Astrocyte (in vitro differentiated cells and primary cell): ENCODE measurements around the gene VAMP8. TPM values are rescaled to one million over a fixed set of nuclear protein-coding genes. Genes with fewer than 3 reads are reported as not detected.
"Not testable (repeated sequence)": the region's sequence is repeated elsewhere in the genome, so short reads cannot be mapped to it uniquely, and the experiment has no call there.

ENCODE experiments used
- DNase-seq: peaks from one replicate; pipeline ENCODE4 v3.0.0-alpha.2; 2010; ENCODE audit warnings: low read depth
- FAIRE-seq: peaks from 2 replicates; lab custom pipeline; 2011; peaks lifted over from hg19 to GRCh38; lab: Jason Lieb, UNC
- H2AFZ ChIP-seq: 2 replicates; pipeline ENCODE4 v1.6.0; 2012; ENCODE audit warnings: low read depth, low read length, inconsistent platforms
- H3K27ac ChIP-seq: 2 replicates; pipeline ENCODE4 v1.5.1; 2011; ENCODE audit warnings: low read depth, low read length, inconsistent platforms
- H3K27me3 ChIP-seq: 2 replicates; pipeline ENCODE4 v1.6.0; 2011; ENCODE audit warnings: low read length, inconsistent platforms; ENCODE audit not compliant: insufficient read depth
- H3K36me3 ChIP-seq: 2 replicates; pipeline ENCODE4 v1.5.1; 2011; ENCODE audit warnings: low read length, inconsistent platforms; ENCODE audit not compliant: insufficient read depth
- H3K4me1 ChIP-seq: 2 replicates; pipeline ENCODE4 v1.5.1; 2011; ENCODE audit warnings: low read length, inconsistent platforms; ENCODE audit not compliant: insufficient read depth
- H3K4me2 ChIP-seq: 2 replicates; pipeline ENCODE4 v1.6.0; 2012; ENCODE audit warnings: low read length, inconsistent platforms
- H3K4me3 ChIP-seq: 2 replicates; pipeline ENCODE4 v1.5.1; 2011; ENCODE audit warnings: low read depth, mild to moderate bottlenecking, low read length, inconsistent platforms; ENCODE audit not compliant: insufficient read depth
- H3K79me2 ChIP-seq: 2 replicates; pipeline ENCODE4 v1.6.0; 2012; ENCODE audit warnings: mild to moderate bottlenecking, low read length, inconsistent platforms; ENCODE audit not compliant: insufficient read depth
- H3K9ac ChIP-seq: 2 replicates; pipeline ENCODE4 v1.6.0; 2012; ENCODE audit warnings: mild to moderate bottlenecking, low read length, inconsistent platforms
- H3K9me3 ChIP-seq: 2 replicates; pipeline ENCODE4 v1.5.1; 2012; ENCODE audit warnings: low read depth, mild to moderate bottlenecking, low read length, inconsistent platforms; ENCODE audit not compliant: insufficient read depth
- H4K20me1 ChIP-seq: 2 replicates; pipeline ENCODE4 v1.6.0; 2012; ENCODE audit warnings: low read length, inconsistent platforms; ENCODE audit not compliant: insufficient read depth
- H3K27ac Mint-ChIP-seq: one replicate; pipeline ENCODE4 v1.8.0; 2021; ENCODE audit warnings: mild to moderate bottlenecking, mixed read lengths; ENCODE audit not compliant: unreplicated experiment
- H3K27me3 Mint-ChIP-seq: one replicate; pipeline ENCODE4 v1.8.0; 2021; ENCODE audit warnings: low read depth, mixed read lengths; ENCODE audit not compliant: unreplicated experiment
- H3K36me3 Mint-ChIP-seq: one replicate; pipeline ENCODE4 v1.8.0; 2021; ENCODE audit warnings: low read depth, mixed read lengths; ENCODE audit not compliant: unreplicated experiment
- H3K4me1 Mint-ChIP-seq: one replicate; pipeline ENCODE4 v1.8.0; 2021; ENCODE audit warnings: low read depth, mixed read lengths; ENCODE audit not compliant: unreplicated experiment
- H3K4me3 Mint-ChIP-seq: one replicate; pipeline ENCODE4 v1.8.0; 2021; ENCODE audit warnings: mild to moderate bottlenecking, moderate library complexity, mixed read lengths; ENCODE audit not compliant: unreplicated experiment
- H3K9me3 Mint-ChIP-seq: one replicate; pipeline ENCODE4 v1.8.0; 2021; ENCODE audit warnings: mild to moderate bottlenecking, mixed read lengths; ENCODE audit not compliant: unreplicated experiment
- CTCF ChIP-seq: IDR thresholded peaks from 2 replicates; pipeline ENCODE4 v1.5.1; 2011; ENCODE audit warnings: low read depth, mild to moderate bottlenecking, inconsistent platforms, low read length, moderate library complexity; ENCODE audit not compliant: insufficient read depth
- EZH2 ChIP-seq: IDR thresholded peaks from 2 replicates; pipeline ENCODE4 v1.6.1; 2012; ENCODE audit warnings: mild to moderate bottlenecking, low read length, inconsistent platforms; ENCODE audit not compliant: insufficient read depth
- total RNA-seq: library from RNA; stranded (reverse); gene quantifications from 2 replicates; pipeline ENCODE4 v1.2.1, GENCODE V29; 2021

VAMP8 gene
- total RNA-seq, 1 donor from 2014 or later, result 35.3 TPM

- H3K27me3 ChIP-seq, result no peaks in the 10 kb centered on the region
- H3K9ac ChIP-seq, result no peak overlapping the region
- H3K79me2 ChIP-seq, result peaks cover 45% of the 10 kb centered on the region
- TF ChIP-seq CTCF (no peak), EZH2 (no peak)
- DNase-seq (no peak), FAIRE-seq (no peak)
- peaks cover 7% of the 10 kb centered on the region for H3K4me1 Mint-ChIP-seq
- H3K9me3 ChIP-seq, result no peaks in the 10 kb centered on the region
- no peaks in the 10 kb centered on the region for H3K27me3 Mint-ChIP-seq
- no peak overlapping the region for H2AFZ ChIP-seq
- no peak overlapping the region for H3K27ac ChIP-seq
- H4K20me1 ChIP-seq, result peaks cover 30% of the 10 kb centered on the region
- H3K9me3 Mint-ChIP-seq, result no peaks in the 10 kb centered on the region
- H3K4me3 ChIP-seq, result no peak overlapping the region
- H3K36me3 ChIP-seq, result peaks cover 26% of the 10 kb centered on the region
- peaks cover 9% of the 10 kb centered on the region for H3K4me1 ChIP-seq
- H3K4me2 ChIP-seq, result no peak overlapping the region
- no peak overlapping the region for H3K4me3 Mint-ChIP-seq
- H3K36me3 Mint-ChIP-seq, result peaks cover 7% of the 10 kb centered on the region
- no peak overlapping the region for H3K27ac Mint-ChIP-seq
These were observed 19.2 kb upstream of the VAMP8 start for GRCh38 chr2:85558160-85558559.

GRCh38 chr2:85560403-85560726 lies 17.0 kb upstream of the VAMP8 start:
- not testable (repeated sequence) for H3K27ac Mint-ChIP-seq, H3K9me3 Mint-ChIP-seq, H3K27me3 Mint-ChIP-seq, DNase-seq, H3K4me1 ChIP-seq, H3K27ac ChIP-seq, H3K27me3 ChIP-seq, H3K36me3 Mint-ChIP-seq, H3K9me3 ChIP-seq, FAIRE-seq
- Histone ChIP-seq H4K20me1 (peaks cover 30% of the 10 kb centered on the region), H2AFZ (peak overlapping the region; percentile 93), H3K36me3 (peaks cover 13% of the 10 kb centered on the region), H3K9ac (peak overlapping the region; percentile 87), H3K4me3 (peak overlapping the region; percentile 79), H3K79me2 (peaks cover 45% of the 10 kb centered on the region), H3K4me2 (peak overlapping the region; percentile 90)
- Mint-ChIP-seq H3K4me1 (peaks cover 12% of the 10 kb centered on the region), H3K4me3 (peak overlapping the region; percentile 96)

GRCh38 chr2:85560812-85561279 lies 16.5 kb upstream of the VAMP8 start:
- TF ChIP-seq EZH2 (no peak), CTCF (no peak)
- peaks cover 10% of the 10 kb centered on the region for H3K36me3 ChIP-seq
- H3K4me2 ChIP-seq, result peak overlapping the region; percentile 90
- no peaks in the 10 kb centered on the region for H3K9me3 ChIP-seq
- peaks cover 12% of the 10 kb centered on the region for H3K4me1 Mint-ChIP-seq
- peak overlapping the region; percentile 96 for H3K4me3 Mint-ChIP-seq
- no peaks in the 10 kb centered on the region for H3K9me3 Mint-ChIP-seq
- no peaks in the 10 kb centered on the region for H3K36me3 Mint-ChIP-seq
- DNase-seq (no peak), FAIRE-seq (no peak)
- peaks cover 45% of the 10 kb centered on the region for H3K79me2 ChIP-seq
- H3K4me1 ChIP-seq, result peaks cover 9% of the 10 kb centered on the region
- H3K27me3 Mint-ChIP-seq, result no peaks in the 10 kb centered on the region
- peak overlapping the region; percentile 81 for H3K27ac Mint-ChIP-seq
- peak overlapping the region; percentile 87 for H3K9ac ChIP-seq
- peak overlapping the region; percentile 93 for H2AFZ ChIP-seq
- peak overlapping the region; percentile 79 for H3K4me3 ChIP-seq
- no peaks in the 10 kb centered on the region for H3K27me3 ChIP-seq
- H4K20me1 ChIP-seq, result peaks cover 28% of the 10 kb centered on the region
- peak overlapping the region; percentile 22 for H3K27ac ChIP-seq
